Spleen (tissue), 3 donors: ENCODE results near the gene TCF12.

Source experiments
- POLR2A ChIP-seq, 3 donors: fragments of 450-650 bp; IDR thresholded peaks; one replicate each; pipeline ENCODE4 v1.5.1; 2017; ENCODE audit warnings: antibody characterized with exemption in 3 of 3, mild to moderate bottlenecking in 1 of 3
- POLR2AphosphoS5 ChIP-seq, 3 donors: sonication (generic); formaldehyde crosslinking; IDR thresholded peaks; one replicate each; pipeline ENCODE4 v1.5.1; 2017; ENCODE audit warnings: antibody characterized with exemption in 3 of 3

- TF ChIP-seq POLR2A (IDR thresholded peaks at IDR 0.05) = no peak
- TF ChIP-seq POLR2AphosphoS5 (IDR thresholded peaks at IDR 0.05) = no peak
Observed at GRCh38 chr15:57109005-57109404, 190.6 kb downstream of the TCF12 start.
